ENCODE results near the gene PRPF38B.

- TF ChIP-seq EZH2 (IDR thresholded peaks at IDR 0.05; ENCODE audit: insufficient read depth, low read length) (no peak), CTCF (IDR thresholded peaks at IDR 0.05; ENCODE audit: insufficient read depth, low read depth, low read length) (no peak)
Observed at GRCh38 chr1:108701176-108701849, 9.2 kb downstream of the PRPF38B start.
